ENCODE data around the gene SLC35G4.

DNA sequence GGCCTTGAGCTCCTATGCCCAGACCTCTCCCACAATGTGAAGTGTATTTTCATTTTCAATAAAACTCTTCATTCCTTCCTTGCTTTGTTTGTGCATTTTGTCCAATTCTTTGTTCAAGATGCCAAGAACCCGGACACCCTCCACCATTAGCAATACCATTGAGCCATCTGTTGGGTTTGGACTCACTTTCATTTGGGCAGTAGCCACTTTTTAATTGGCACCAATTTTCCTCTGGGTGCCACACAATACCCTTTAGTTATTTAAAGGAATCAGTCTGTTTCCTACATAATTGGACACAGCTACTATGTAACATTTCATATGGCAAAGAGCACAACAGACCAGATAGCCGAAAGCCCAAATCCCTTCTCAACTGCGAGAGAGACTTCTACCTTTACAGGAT lies 22.5 kb upstream of the SLC35G4 start:
- TF ChIP-seq CTCF (IDR thresholded peaks at IDR 0.05) (no peak), POLR2A (IDR thresholded peaks at IDR 0.05) (no peak), POLR2AphosphoS5 (IDR thresholded peaks at IDR 0.05) (no peak), EP300 (IDR thresholded peaks at IDR 0.05) (no peak)
